ENCODE data around the gene NCLN. TPM values are rescaled to one million over a fixed set of nuclear protein-coding genes. Genes with fewer than 3 reads are reported as not detected.
A peak's percentile ranks its signal among the peaks of the same experiment; 100 is the strongest.

The NCLN gene
- total RNA-seq, 2 donors from 2014 or later, result 29.4 to 40.4 TPM

GRCh38 chr19:3175781-3176714 is 9.7 kb upstream of the NCLN start:
- no peaks in the 10 kb centered on the region for H3K27me3 ChIP-seq (replicated peaks; ENCODE audit: insufficient read depth)
- H3K9me3 ChIP-seq, result no peaks in the 10 kb centered on the region
- no peak overlapping the region for H3K27ac ChIP-seq
- ATAC-seq (ENCODE audit: insufficient number of reproducible peaks, low FRiP score, low read depth), result no peak
- TF ChIP-seq, protein P1, sequence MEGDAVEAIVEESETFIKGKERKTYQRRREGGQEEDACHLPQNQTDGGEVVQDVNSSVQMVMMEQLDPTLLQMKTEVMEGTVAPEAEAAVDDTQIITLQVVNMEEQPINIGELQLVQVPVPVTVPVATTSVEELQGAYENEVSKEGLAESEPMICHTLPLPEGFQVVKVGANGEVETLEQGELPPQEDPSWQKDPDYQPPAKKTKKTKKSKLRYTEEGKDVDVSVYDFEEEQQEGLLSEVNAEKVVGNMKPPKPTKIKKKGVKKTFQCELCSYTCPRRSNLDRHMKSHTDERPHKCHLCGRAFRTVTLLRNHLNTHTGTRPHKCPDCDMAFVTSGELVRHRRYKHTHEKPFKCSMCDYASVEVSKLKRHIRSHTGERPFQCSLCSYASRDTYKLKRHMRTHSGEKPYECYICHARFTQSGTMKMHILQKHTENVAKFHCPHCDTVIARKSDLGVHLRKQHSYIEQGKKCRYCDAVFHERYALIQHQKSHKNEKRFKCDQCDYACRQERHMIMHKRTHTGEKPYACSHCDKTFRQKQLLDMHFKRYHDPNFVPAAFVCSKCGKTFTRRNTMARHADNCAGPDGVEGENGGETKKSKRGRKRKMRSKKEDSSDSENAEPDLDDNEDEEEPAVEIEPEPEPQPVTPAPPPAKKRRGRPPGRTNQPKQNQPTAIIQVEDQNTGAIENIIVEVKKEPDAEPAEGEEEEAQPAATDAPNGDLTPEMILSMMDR (IDR thresholded peaks at IDR 0.05), result no peak
- no peaks in the 10 kb centered on the region for H3K4me1 ChIP-seq (ENCODE audit: control insufficient read depth in 1 of 2, low read depth in 2 of 2)
- no peaks in the 10 kb centered on the region for H3K36me3 ChIP-seq
- DNase-seq (ENCODE audit: low spot score), result no peak
- no peak overlapping the region for H3K4me3 ChIP-seq

GRCh38 chr19:3176715-3177501 is 8.8 kb upstream of the NCLN start:
- DNase-seq (ENCODE audit: low spot score) (no peak), ATAC-seq (ENCODE audit: insufficient number of reproducible peaks, low FRiP score, low read depth) (no peak)
- H3K4me3 ChIP-seq, result no peak overlapping the region
- no peak overlapping the region for H3K27ac ChIP-seq
- no peaks in the 10 kb centered on the region for H3K27me3 ChIP-seq (replicated peaks; ENCODE audit: insufficient read depth)
- TF ChIP-seq, protein P1 (IDR thresholded peaks at IDR 0.05), result no peak
- no peaks in the 10 kb centered on the region for H3K9me3 ChIP-seq
- no peaks in the 10 kb centered on the region for H3K36me3 ChIP-seq
- no peaks in the 10 kb centered on the region for H3K4me1 ChIP-seq (ENCODE audit: control insufficient read depth in 1 of 2, low read depth in 2 of 2)

- Histone ChIP-seq H3K27ac (no peak within 1 kb of the TSS), H3K36me3 (no peaks in the 10 kb centered on the region), H3K9me3 (no peaks in the 10 kb centered on the region), H3K4me1 (ENCODE audit: control insufficient read depth in 1 of 2, low read depth in 2 of 2) (no peaks in the 10 kb centered on the region), H3K4me3 (peak within 1 kb of the TSS; percentile 53), H3K27me3 (replicated peaks; ENCODE audit: insufficient read depth) (no peaks in the 10 kb centered on the region)
- DNase-seq (ENCODE audit: low spot score) (no peak), ATAC-seq (ENCODE audit: insufficient number of reproducible peaks, low FRiP score, low read depth) (no peak)
- TF ChIP-seq, protein P1 (IDR thresholded peaks at IDR 0.05), result no peak
These were observed 7.3 kb upstream of the NCLN start, which contains the start of gene S1PR4 for GRCh38 chr19:3178377-3178972. TSS of gene S1PR4 (plus strand) at chr19:3178769. CDS start at chr19:3178793, 24 bp downstream.

DNA sequence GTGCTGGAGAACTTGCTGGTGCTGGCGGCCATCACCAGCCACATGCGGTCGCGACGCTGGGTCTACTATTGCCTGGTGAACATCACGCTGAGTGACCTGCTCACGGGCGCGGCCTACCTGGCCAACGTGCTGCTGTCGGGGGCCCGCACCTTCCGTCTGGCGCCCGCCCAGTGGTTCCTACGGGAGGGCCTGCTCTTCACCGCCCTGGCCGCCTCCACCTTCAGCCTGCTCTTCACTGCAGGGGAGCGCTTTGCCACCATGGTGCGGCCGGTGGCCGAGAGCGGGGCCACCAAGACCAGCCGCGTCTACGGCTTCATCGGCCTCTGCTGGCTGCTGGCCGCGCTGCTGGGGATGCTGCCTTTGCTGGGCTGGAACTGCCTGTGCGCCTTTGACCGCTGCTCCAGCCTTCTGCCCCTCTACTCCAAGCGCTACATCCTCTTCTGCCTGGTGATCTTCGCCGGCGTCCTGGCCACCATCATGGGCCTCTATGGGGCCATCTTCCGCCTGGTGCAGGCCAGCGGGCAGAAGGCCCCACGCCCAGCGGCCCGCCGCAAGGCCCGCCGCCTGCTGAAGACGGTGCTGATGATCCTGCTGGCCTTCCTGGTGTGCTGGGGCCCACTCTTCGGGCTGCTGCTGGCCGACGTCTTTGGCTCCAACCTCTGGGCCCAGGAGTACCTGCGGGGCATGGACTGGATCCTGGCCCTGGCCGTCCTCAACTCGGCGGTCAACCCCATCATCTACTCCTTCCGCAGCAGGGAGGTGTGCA is 6.6 kb upstream of the NCLN start:
- Histone ChIP-seq H3K9me3 (no peaks in the 10 kb centered on the region), H3K27me3 (replicated peaks; ENCODE audit: insufficient read depth) (no peaks in the 10 kb centered on the region), H3K27ac (no peak overlapping the region), H3K36me3 (no peaks in the 10 kb centered on the region), H3K4me3 (peak overlapping the region; percentile 53), H3K4me1 (ENCODE audit: control insufficient read depth in 1 of 2, low read depth in 2 of 2) (no peaks in the 10 kb centered on the region)
- ATAC-seq (ENCODE audit: insufficient number of reproducible peaks, low FRiP score, low read depth) (no peak), DNase-seq (ENCODE audit: low spot score) (no peak)
- TF ChIP-seq, protein P1 (IDR thresholded peaks at IDR 0.05), result no peak
